Stimulated activated CD8-positive, alpha-beta memory T cell treated with anti-CD3 and anti-CD28 coated beads, Interleukin-7, amount 100 ng/mL, for 48 hours (primary cell): ENCODE results near the gene HTATIP2.
"Not testable (repeated sequence)": the region's sequence is repeated elsewhere in the genome, so short reads cannot be mapped to it uniquely, and the experiment has no call there.

Experiments
- DNase-seq, 2 donors: peaks; one replicate each; pipeline ENCODE4 v3.0.0-alpha.2; 2020; ENCODE audit warnings: low read depth in 1 of 2; ENCODE audit errors: extremely low read depth in 1 of 2

HTATIP2 gene

GRCh38 chr11:20369826-20370225, 6.3 kb downstream of the HTATIP2 start:
- DNase-seq = no peak

- no peak for DNase-seq
These were observed 8.6 kb downstream of the HTATIP2 start for GRCh38 chr11:20372081-20372626.

- no peak for DNase-seq
These were observed 9.6 kb downstream of the HTATIP2 start for GRCh38 chr11:20373147-20373546.

- DNase-seq = no peak
These were observed 10.2 kb downstream of the HTATIP2 start for GRCh38 chr11:20373568-20374209.

GRCh38 chr11:20374741-20375300, 11.3 kb downstream of the HTATIP2 start:
- DNase-seq = no peak

- no peak for DNase-seq
These were observed 12.7 kb downstream of the HTATIP2 start for GRCh38 chr11:20376162-20376730.

- not testable (repeated sequence) for DNase-seq
These were observed 22.5 kb downstream of the HTATIP2 start for GRCh38 chr11:20385996-20386395.

- DNase-seq = peak; percentile 91 to 97
These were observed 24.0 kb downstream of the HTATIP2 start, which contains the start of gene PRMT3 for GRCh38 chr11:20387261-20388095. Gene PRMT3 (plus strand): TSS chr11:20387716. CDS start chr11:20387747, 31 bp downstream.

GRCh38 chr11:20388096-20389055, 24.9 kb downstream of the HTATIP2 start:
- no peak for DNase-seq

GRCh38 chr11:20397281-20397680, 33.8 kb downstream of the HTATIP2 start:
- DNase-seq = no peak

GRCh38 chr11:20399498-20399897, 36.0 kb downstream of the HTATIP2 start:
- no peak for DNase-seq

- no peak for DNase-seq
These were observed 39.5 kb downstream of the HTATIP2 start for GRCh38 chr11:20403059-20403458.

GRCh38 chr11:20406484-20406883, 43.0 kb downstream of the HTATIP2 start:
- DNase-seq = no peak

- no peak for DNase-seq
These were observed 43.8 kb downstream of the HTATIP2 start for GRCh38 chr11:20407344-20407743.

GRCh38 chr11:20415432-20415831, 51.9 kb downstream of the HTATIP2 start:
- no peak for DNase-seq

- no peak for DNase-seq
These were observed 54.3 kb downstream of the HTATIP2 start for GRCh38 chr11:20417771-20418170.

GRCh38 chr11:20421946-20422345, 58.4 kb downstream of the HTATIP2 start:
- DNase-seq = no peak

GRCh38 chr11:20429216-20429615, 65.7 kb downstream of the HTATIP2 start:
- no peak for DNase-seq
